Cardiac fibroblast (primary cell): Measurements from ENCODE around the gene PCSK5.

Source experiments
- DNase-seq, 2 donors: peaks; one replicate each; pipeline versions ENCODE4 v3.0.0 to v3.0.0-alpha.2; 2010; ENCODE audit warnings: low read depth in 2 of 2
- H3K4me3 ChIP-seq, 2 donors: replicated peaks in 1 of 2; 1 replicate in 1 of 2; 2 replicates in 1 of 2; pipeline ENCODE4 v1.5.1; 2011; ENCODE audit warnings: low read depth in 2 of 2, low read length in 2 of 2, mild to moderate bottlenecking in 2 of 2, moderate library complexity in 1 of 2
- TF ChIP-seq, protein P1 (sequence below): IDR thresholded peaks from one replicate; pipeline ENCODE4 v1.5.1; 2011; ENCODE audit warnings: low read depth, mild to moderate bottlenecking, low read length, inconsistent platforms

Gene PCSK5

DNA sequence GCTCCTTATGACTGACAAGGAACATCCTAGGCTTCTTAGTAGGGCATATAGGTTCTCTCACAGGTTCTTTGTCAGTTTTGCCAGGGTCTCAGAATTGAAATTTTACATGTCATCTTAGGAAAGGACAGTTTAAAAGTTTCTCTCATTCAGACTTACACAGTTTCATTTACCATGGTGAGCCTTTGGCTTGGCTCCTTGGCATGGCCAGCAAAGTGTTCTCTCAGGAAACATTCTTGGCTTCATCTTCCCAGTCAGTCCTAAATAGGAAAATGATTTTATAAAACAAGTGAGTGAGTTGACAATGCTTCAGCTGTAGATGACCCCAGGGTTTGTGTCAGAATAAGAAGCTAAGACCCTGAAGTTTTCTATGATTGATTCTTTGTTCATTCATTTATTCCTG is 191.6 kb downstream of the PCSK5 start:
- no peak for DNase-seq
- H3K4me3 ChIP-seq: no peak overlapping the region
- TF ChIP-seq, protein P1, sequence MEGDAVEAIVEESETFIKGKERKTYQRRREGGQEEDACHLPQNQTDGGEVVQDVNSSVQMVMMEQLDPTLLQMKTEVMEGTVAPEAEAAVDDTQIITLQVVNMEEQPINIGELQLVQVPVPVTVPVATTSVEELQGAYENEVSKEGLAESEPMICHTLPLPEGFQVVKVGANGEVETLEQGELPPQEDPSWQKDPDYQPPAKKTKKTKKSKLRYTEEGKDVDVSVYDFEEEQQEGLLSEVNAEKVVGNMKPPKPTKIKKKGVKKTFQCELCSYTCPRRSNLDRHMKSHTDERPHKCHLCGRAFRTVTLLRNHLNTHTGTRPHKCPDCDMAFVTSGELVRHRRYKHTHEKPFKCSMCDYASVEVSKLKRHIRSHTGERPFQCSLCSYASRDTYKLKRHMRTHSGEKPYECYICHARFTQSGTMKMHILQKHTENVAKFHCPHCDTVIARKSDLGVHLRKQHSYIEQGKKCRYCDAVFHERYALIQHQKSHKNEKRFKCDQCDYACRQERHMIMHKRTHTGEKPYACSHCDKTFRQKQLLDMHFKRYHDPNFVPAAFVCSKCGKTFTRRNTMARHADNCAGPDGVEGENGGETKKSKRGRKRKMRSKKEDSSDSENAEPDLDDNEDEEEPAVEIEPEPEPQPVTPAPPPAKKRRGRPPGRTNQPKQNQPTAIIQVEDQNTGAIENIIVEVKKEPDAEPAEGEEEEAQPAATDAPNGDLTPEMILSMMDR: no peak

DNA sequence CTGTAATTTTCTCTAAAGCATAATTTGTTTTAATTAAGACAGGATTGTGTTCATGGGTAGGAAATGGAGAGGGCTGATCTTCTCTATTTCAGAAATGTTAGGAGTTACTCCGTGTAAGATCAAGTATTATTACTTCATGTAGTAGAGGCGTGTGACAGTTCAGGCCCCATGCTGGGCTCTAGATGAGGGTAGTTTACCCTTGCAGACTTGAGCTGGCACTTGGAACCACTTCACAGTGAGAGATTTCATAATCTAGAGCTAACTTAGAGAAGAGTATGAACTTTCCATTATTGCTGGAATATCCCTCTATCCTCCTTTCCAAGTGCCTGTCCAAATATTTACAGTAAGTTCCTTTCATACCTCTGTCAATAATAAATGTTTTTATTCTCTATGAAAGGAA is 195.1 kb downstream of the PCSK5 start:
- TF ChIP-seq, protein P1: no peak
- H3K4me3 ChIP-seq: no peak overlapping the region
- DNase-seq: no peak

DNA sequence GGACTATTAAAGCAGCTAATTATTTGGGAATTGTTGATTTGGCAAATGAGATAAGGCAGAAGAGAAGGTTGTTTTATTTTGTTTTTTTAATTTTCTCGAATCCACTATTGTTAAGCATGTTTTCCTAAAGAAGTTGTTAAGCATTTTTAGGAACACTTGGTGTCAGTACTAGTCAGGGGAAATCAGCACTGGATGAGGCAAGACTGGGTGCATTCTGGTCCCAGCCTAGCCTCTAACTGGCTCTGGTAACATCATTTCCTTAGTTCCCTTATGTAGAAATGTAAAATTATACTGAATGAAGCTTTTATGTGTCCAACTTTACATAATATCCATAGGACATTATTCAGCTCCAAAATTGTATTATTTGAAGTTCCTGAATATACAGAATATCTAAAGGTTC is 196.1 kb downstream of the PCSK5 start:
- H3K4me3 ChIP-seq: no peak overlapping the region
- peak; percentile 11 to 14 for DNase-seq
- TF ChIP-seq, protein P1: no peak

DNA sequence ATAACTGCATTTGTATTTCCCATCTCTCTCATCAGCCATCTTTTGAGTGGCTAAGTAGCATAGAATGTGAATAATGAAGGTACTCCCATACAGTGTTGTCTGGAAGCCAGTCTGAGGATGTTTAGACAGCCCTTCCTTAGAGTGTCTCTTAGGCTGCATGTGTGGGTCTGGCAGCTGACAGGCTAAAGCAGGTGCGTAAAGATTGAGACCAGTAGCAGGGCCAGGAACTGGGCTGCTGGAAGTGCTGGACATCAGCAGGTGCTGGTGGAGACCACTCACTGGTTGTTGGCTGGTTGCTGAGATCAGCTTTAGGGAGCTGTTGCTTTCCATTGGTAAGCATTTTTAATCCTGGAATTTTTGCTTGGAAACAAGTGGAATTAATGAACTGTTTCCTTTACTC is 197.5 kb downstream of the PCSK5 start:
- no peak overlapping the region for H3K4me3 ChIP-seq
- DNase-seq: no peak
- TF ChIP-seq, protein P1: no peak

DNA sequence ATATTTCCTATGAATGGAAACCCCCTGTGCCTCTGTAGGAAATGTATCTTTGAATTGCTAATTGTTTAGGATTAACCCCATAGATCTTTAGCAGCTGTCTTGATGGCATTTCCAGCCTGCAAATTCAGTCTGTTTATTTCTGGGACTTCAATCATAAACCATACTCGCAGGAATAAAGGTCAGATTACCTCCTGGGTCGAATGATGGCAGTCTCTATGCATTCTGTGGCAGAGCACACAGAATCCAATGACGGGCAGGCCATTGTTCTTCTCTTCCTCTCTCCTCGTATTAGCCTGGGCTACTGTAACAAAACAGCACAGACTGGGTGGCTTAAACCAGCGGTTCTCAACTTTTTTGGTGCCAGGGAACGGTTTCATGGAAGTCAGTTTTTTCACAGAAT is 199.9 kb downstream of the PCSK5 start:
- H3K4me3 ChIP-seq: no peak overlapping the region
- TF ChIP-seq, protein P1: no peak
- DNase-seq: no peak

DNA sequence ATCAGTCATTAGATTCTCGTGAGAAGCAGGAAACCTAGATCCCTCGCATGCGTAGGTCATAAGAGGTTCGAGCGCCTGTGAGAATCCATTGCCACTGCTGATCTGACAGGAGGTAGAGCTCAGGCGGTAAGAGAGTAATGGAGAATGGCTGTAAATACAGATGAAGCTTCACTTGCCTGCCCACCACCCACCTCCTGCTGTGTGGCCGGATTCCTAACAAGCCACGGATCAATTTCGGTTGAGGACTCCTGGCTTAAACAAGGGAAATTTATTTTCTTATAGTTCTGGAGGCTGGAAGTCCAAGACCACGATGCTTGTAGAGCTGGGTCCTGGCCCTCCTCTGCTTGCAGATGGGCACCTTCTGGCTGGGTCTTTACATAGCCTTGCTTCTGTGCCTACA is 200.4 kb downstream of the PCSK5 start:
- no peak for DNase-seq
- TF ChIP-seq, protein P1: no peak
- no peak overlapping the region for H3K4me3 ChIP-seq

DNA sequence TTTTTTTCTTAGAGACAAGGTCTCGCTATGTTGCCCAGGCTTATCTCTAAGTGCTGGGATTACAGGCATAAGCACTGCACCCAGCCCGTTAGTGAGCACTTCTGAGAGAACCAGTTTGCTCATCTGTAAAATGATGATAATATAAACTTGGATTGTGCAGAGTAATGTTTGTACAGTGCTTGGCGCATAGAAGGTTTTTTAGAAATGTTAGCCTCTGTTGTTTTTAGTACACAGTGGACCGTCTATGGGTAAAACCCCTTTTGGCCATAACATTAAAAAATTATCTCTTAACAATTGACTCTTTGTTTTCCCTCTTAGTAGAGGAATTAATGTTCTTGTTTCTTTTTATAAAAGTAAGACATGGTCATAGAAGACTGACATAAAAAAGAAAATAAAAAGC is 202.1 kb downstream of the PCSK5 start:
- TF ChIP-seq, protein P1: no peak

More for the DNA sequence above, 202.1 kb downstream of the PCSK5 start:
- H3K4me3 ChIP-seq: no peak overlapping the region
- DNase-seq: no peak
